B cell (primary cell): ENCODE results near the gene DOHH. TPM values are rescaled to one million over a fixed set of nuclear protein-coding genes. Genes with fewer than 3 reads are reported as not detected.

Source experiments
- ATAC-seq: fragments of 200-7000 bp; cut with Tn5 transposase; one replicate; pipeline ENCODE4 v1.10.0; 2021; ENCODE audit warnings: low read depth, mild to moderate bottlenecking, moderate number of reproducible peaks, moderate library complexity
- CTCF ChIA-PET: fragments of 350-600 bp; sonication (Branson Sonifier 250); formaldehyde crosslinking; loops from one replicate; lab custom pipeline; 2021; ENCODE audit warnings: antibody characterized with exemption, inconsistent platforms; lab: Charles Lee
- POLR2A ChIA-PET: fragments of 350-600 bp; sonication (Branson Sonifier 250); formaldehyde crosslinking; loops from one replicate; lab custom pipeline; 2021; ENCODE audit warnings: antibody characterized with exemption; lab: Charles Lee
- DNase-seq: peaks from one replicate; pipeline ENCODE4 v3.0.0; 2013
- H2AFZ ChIP-seq: 2 replicates; pipeline ENCODE4 v1.6.1; 2012; ENCODE audit warnings: mild to moderate bottlenecking, low read depth, low read length; ENCODE audit not compliant: insufficient read depth, poor library complexity, severe bottlenecking
- H3K27ac ChIP-seq, 2 donors: 1 replicate in 1 of 2; 2 replicates in 1 of 2; pipeline ENCODE4 v1.5.1; 2012 to 2013; ENCODE audit warnings: low read length in 2 of 2, mild to moderate bottlenecking in 2 of 2, moderate library complexity in 1 of 2
- H3K27me3 ChIP-seq, 4 experiments: fragments of 200-600 bp in 1 of 4; sonication (generic) in 1 of 4; replicated peaks in 1 of 4; 1 replicate in 2 of 4; 2 replicates in 2 of 4; pipeline versions ENCODE4 v1.6.1 to v1.7.0; 2013 to 2016; ENCODE audit warnings: low read length in 3 of 4, mild to moderate bottlenecking in 2 of 4, mixed read lengths in 1 of 4, moderate library complexity in 1 of 4; ENCODE audit not compliant: insufficient read depth in 4 of 4, control insufficient read depth in 3 of 4; ENCODE audit errors: control extremely low read depth in 1 of 4
- H3K36me3 ChIP-seq, 2 experiments: replicated peaks in 1 of 2; 1 replicate in 1 of 2; 2 replicates in 1 of 2; pipeline versions ENCODE4 v1.6.1 to v1.7.1; 2013; ENCODE audit warnings: low read length in 1 of 2; ENCODE audit not compliant: insufficient read depth in 2 of 2, control insufficient read depth in 1 of 2; ENCODE audit errors: control extremely low read depth in 1 of 2, extremely low read depth in 1 of 2
- H3K4me1 ChIP-seq, 2 donors: fragments of 200-600 bp in 1 of 2; sonication (generic) in 1 of 2; 1 replicate in 1 of 2; 2 replicates in 1 of 2; pipeline versions ENCODE4 v1.5.1 to v1.6.1; 2013 to 2017; ENCODE audit warnings: low read length in 2 of 2; ENCODE audit not compliant: control insufficient read depth in 2 of 2, insufficient read depth in 2 of 2
- H3K4me2 ChIP-seq: replicated peaks from 2 replicates; pipeline ENCODE3; 2012; ENCODE audit warnings: mild to moderate bottlenecking, low read depth, low read length; ENCODE audit not compliant: poor library complexity, severe bottlenecking
- H3K4me3 ChIP-seq, 5 experiments: fragments of 200-600 bp in 1 of 5; sonication (generic) in 1 of 5; 1 replicate in 3 of 5; 2 replicates in 2 of 5; pipeline versions ENCODE4 v1.5.1 to v1.7.0; 2011 to 2016; ENCODE audit warnings: low read length in 4 of 5, mild to moderate bottlenecking in 4 of 5, low read depth in 2 of 5, control low read depth in 1 of 5, moderate library complexity in 1 of 5; ENCODE audit not compliant: insufficient read depth in 1 of 5; ENCODE audit errors: control extremely low read depth in 1 of 5, extremely low read depth in 1 of 5
- H3K79me2 ChIP-seq: fragments of 200-600 bp; sonication (generic); one replicate; pipeline ENCODE4 v1.6.0; 2016; ENCODE audit warnings: low read length; ENCODE audit not compliant: control insufficient read depth, insufficient read depth
- H3K9ac ChIP-seq: fragments of 200-600 bp; sonication (generic); 2 replicates; pipeline ENCODE4 v1.6.1; 2017; ENCODE audit warnings: mild to moderate bottlenecking, low read length, moderate library complexity
- H3K9me3 ChIP-seq, 3 donors: one replicate each; pipeline versions ENCODE4 v1.6.1 to v1.7.1; 2013; ENCODE audit warnings: low read length in 2 of 3; ENCODE audit not compliant: control insufficient read depth in 2 of 3, insufficient read depth in 1 of 3; ENCODE audit errors: control extremely low read depth in 1 of 3
- H4K20me1 ChIP-seq: 2 replicates; pipeline ENCODE4 v1.6.0; 2012; ENCODE audit warnings: mild to moderate bottlenecking, low read length; ENCODE audit not compliant: insufficient read depth, control insufficient read depth, poor library complexity, severe bottlenecking
- H3K27ac Mint-ChIP-seq: one replicate; pipeline ENCODE4 v1.8.0; 2021; ENCODE audit warnings: mixed read lengths
- H3K27me3 Mint-ChIP-seq: one replicate; pipeline ENCODE4 v1.8.0; 2021; ENCODE audit warnings: mixed read lengths
- H3K4me1 Mint-ChIP-seq: one replicate; pipeline ENCODE4 v1.8.0; 2021; ENCODE audit warnings: mixed read lengths
- H3K4me3 Mint-ChIP-seq: one replicate; pipeline ENCODE4 v1.8.0; 2021; ENCODE audit warnings: mixed read lengths
- H3K9me3 Mint-ChIP-seq: one replicate; pipeline ENCODE4 v1.8.0; 2022; ENCODE audit warnings: mixed read lengths; ENCODE audit not compliant: insufficient read depth
- EZH2 ChIP-seq: IDR thresholded peaks from 2 replicates; pipeline ENCODE4 v1.6.1; 2012; ENCODE audit warnings: borderline replicate concordance, low read depth, mild to moderate bottlenecking, moderate library complexity, low read length; ENCODE audit not compliant: insufficient read depth, poor library complexity, severe bottlenecking
- WGBS: methylation state at CpG from one replicate; pipeline ENCODE4 v1.1.5; 2013; ENCODE audit warnings: missing lambda C conversion rate; ENCODE audit not compliant: insufficient coverage; 5-methylcytosine and 5-hydroxymethylcytosine counted together
- intact Hi-C: fragments of 100-400 bp; cut with micrococcal nuclease; formaldehyde crosslinking; loops from one replicate; pipeline ENCODE4 v1.10.0; 2022
- polyA plus RNA-seq: library from polyadenylated mRNA; depleted of rRNA; stranded (reverse); fragments of >200 nt; gene quantifications from 2 replicates; pipeline ENCODE4 v1.2.3, GENCODE V29; 2012
- total RNA-seq, 2 donors: library from RNA; stranded (reverse); fragments of 120-200 nt in 1 of 2; gene quantifications; 1 replicate in 1 of 2; 2 replicates in 1 of 2; pipeline versions ENCODE4 v1.2.3 to v1.2.4, GENCODE V29; 2013 to 2022
- TF ChIP-seq, protein P1 (sequence below): fragments of 200-600 bp; IDR thresholded peaks from one replicate; pipeline ENCODE4 v1.8.0; 2022; ENCODE audit warnings: antibody characterized with exemption, mild to moderate bottlenecking

DOHH gene
- total and polyA plus RNA-seq, 2 donors (not counting 1 experiment from before 2014, with no cell fraction given) = 6.6 to 8.6 TPM

DNA sequence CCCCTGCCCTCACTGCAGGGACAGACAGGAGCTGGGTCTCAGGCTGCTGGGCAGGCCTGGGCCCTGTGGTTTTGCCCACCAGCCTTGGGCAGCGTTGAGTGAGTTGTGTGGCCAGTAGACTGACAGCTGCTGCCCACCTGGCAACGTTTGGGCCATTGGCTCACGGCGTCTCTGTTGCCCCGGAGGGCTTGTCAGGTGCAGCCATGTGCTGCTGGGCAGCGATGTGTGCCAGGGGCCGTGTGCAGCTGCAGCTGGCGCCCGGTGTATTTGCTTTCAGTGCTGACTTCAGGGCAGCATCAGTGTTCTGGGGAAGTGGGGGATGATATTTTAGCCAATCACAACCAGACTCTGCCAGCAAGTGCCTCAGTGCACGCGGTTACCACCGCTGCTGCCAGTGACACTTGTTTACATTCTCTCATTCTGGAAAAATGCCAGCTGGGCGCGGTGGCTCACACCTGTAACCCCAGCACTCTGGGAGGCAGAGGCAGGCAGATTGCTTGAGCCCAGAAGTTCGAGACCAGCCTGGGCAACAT is 16.3 kb upstream of the DOHH start:
- 10% methylated on average over 14 of the region's 15 CpGs for WGBS
- ChIA-PET CTCF (interaction anchor here (1.2 to 1.6 kb wide), 2 partner anchors 28 to 31 kb away, joined by 3 read pairs; no protein-coding TSS in a partner anchor), POLR2A (interaction anchor here (0.9 kb wide), 1 partner anchor 13 kb away, joined by 3 read pairs; no protein-coding TSS in a partner anchor)
- peak overlapping the region; percentile 2 for H3K4me3 Mint-ChIP-seq
- H3K9me3 Mint-ChIP-seq = no peaks in the 10 kb centered on the region
- no peaks in the 10 kb centered on the region for H3K27me3 Mint-ChIP-seq
- Histone ChIP-seq H2AFZ (no peak overlapping the region), H3K9me3 (peaks cover 0 to 5% (median 0%) of the 10 kb centered on the region in 3 donors), H3K36me3 (peaks cover 0 to 31% of the 10 kb centered on the region in 2 experiments), H3K9ac (no peak overlapping the region), H3K79me2 (peaks cover 98% of the 10 kb centered on the region), H3K4me1 (peaks cover 10 to 31% of the 10 kb centered on the region in 2 donors), H3K4me2 (peak overlapping the region; percentile 61), H4K20me1 (peaks cover 97% of the 10 kb centered on the region), H3K4me3 (no peak overlapping the region), H3K27me3 (no peaks in the 10 kb centered on the region), H3K27ac (peak overlapping the region; percentile 58 to 72)
- intact Hi-C loops = loop anchor here (5.0 kb wide), 1 partner anchor 36 kb away; no protein-coding TSS in a partner anchor
- peak; percentile 78 for DNase-seq
- peak; percentile 85 for ATAC-seq
- no peak for TF ChIP-seq EZH2
- TF ChIP-seq, protein P1, sequence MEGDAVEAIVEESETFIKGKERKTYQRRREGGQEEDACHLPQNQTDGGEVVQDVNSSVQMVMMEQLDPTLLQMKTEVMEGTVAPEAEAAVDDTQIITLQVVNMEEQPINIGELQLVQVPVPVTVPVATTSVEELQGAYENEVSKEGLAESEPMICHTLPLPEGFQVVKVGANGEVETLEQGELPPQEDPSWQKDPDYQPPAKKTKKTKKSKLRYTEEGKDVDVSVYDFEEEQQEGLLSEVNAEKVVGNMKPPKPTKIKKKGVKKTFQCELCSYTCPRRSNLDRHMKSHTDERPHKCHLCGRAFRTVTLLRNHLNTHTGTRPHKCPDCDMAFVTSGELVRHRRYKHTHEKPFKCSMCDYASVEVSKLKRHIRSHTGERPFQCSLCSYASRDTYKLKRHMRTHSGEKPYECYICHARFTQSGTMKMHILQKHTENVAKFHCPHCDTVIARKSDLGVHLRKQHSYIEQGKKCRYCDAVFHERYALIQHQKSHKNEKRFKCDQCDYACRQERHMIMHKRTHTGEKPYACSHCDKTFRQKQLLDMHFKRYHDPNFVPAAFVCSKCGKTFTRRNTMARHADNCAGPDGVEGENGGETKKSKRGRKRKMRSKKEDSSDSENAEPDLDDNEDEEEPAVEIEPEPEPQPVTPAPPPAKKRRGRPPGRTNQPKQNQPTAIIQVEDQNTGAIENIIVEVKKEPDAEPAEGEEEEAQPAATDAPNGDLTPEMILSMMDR = no peak
- H3K4me1 Mint-ChIP-seq = peaks cover 50% of the 10 kb centered on the region
- peak overlapping the region; percentile 83 for H3K27ac Mint-ChIP-seq

DNA sequence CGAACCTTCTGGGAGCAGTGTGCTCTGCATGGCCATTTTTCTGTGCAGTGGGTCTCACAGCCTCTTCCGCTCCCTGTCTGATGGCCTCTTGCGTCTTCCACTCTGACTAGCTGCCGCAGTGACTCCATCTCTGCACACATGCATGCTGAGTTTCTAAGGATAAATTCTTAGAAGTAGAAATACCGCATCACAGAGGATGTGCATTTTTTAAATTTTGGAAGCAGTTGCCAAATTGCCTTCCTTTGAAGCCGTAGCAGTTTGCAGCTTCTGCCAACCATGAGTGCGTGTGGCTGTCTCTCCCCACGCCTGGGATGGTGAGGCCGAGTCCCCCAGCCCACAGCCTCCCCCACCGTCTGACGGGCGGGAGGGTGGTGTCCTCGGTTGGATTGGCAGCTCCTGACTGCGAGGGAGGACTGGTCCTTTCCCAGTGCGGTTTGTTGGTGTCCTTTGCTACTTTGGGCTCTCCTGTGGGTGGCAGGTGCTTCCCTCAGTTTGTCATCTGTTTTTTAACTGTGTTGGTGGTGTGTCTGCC is 15.5 kb upstream of the DOHH start:
- Mint-ChIP-seq H3K27me3 (no peaks in the 10 kb centered on the region), H3K4me3 (no peak overlapping the region), H3K27ac (peak overlapping the region; percentile 26), H3K9me3 (no peaks in the 10 kb centered on the region), H3K4me1 (peaks cover 48% of the 10 kb centered on the region)
- intact Hi-C loops = loop anchor here (5.0 kb wide), 1 partner anchor 36 kb away; no protein-coding TSS in a partner anchor
- Histone ChIP-seq H3K79me2 (peaks cover 98% of the 10 kb centered on the region), H2AFZ (no peak overlapping the region), H3K4me3 (no peak overlapping the region), H4K20me1 (peaks cover 97% of the 10 kb centered on the region), H3K36me3 (peaks cover 0 to 36% of the 10 kb centered on the region in 2 experiments), H3K27me3 (no peaks in the 10 kb centered on the region), H3K27ac (peak overlapping the region in 1 of 2 donors; percentile 72), H3K4me1 (peaks cover 10 to 31% of the 10 kb centered on the region in 2 donors), H3K4me2 (peak overlapping the region; percentile 61), H3K9ac (no peak overlapping the region), H3K9me3 (peaks cover 0 to 5% (median 0%) of the 10 kb centered on the region in 3 donors)
- POLR2A ChIA-PET = no interaction called here
- 79% methylated on average over 12 of the region's 15 CpGs for WGBS
- CTCF ChIA-PET = interaction anchor here (1.6 kb wide), 1 partner anchor 30 kb away, joined by 3 read pairs; no protein-coding TSS in a partner anchor
- DNase-seq (no peak), ATAC-seq (no peak)
- no peak for TF ChIP-seq EZH2
- TF ChIP-seq, protein P1 = no peak
